ENCODE results near the gene USP20. TPM values are rescaled to one million over a fixed set of nuclear protein-coding genes. Genes with fewer than 3 reads are reported as not detected.

Gene USP20
- total and polyA plus RNA-seq, 7 donors, result 7.9 to 52.1 (median 19.4) TPM

- 91 to 92% methylated on average over 14 of the region's 14 CpGs for WGBS, 2 donors
- TF ChIP-seq POLR2A (IDR thresholded peaks at IDR 0.05), result no peak
- no peak for TF ChIP-seq POLR2AphosphoS5 (IDR thresholded peaks at IDR 0.05)
- no peak for TF ChIP-seq EP300 (IDR thresholded peaks at IDR 0.05)
- TF ChIP-seq CTCF (IDR thresholded peaks at IDR 0.05), result no peak
- DNase-seq, result no peak
- intact Hi-C loops (cut with DNase I), result no loop called here
- H3K9me3 ChIP-seq, result no peaks in the 10 kb centered on the region
- H3K27ac ChIP-seq, result no peak overlapping the region
- H3K27me3 ChIP-seq, result no peaks in the 10 kb centered on the region
- no peak overlapping the region for H3K4me3 ChIP-seq
- H3K4me1 ChIP-seq, result no peaks in the 10 kb centered on the region
- peaks cover 20 to 92% (median 34%) of the 10 kb centered on the region in 4 donors for H3K36me3 ChIP-seq
Observed at GRCh38 chr9:129816501-129817435, 18.5 kb upstream of the USP20 start.

GRCh38 chr9:129822898-129823541 lies 12.2 kb upstream of the USP20 start:
- TF ChIP-seq POLR2AphosphoS5 (IDR thresholded peaks at IDR 0.05) (no peak), EP300 (IDR thresholded peaks at IDR 0.05) (no peak), POLR2A (IDR thresholded peaks at IDR 0.05) (no peak), CTCF (IDR thresholded peaks at IDR 0.05) (no peak)
- Histone ChIP-seq H3K9me3 (no peaks in the 10 kb centered on the region), H3K27ac (peak overlapping the region; percentile 80 to 82 (median 82)), H3K4me1 (peaks cover 0 to 10% (median 9%) of the 10 kb centered on the region in 4 donors), H3K4me3 (peak overlapping the region; percentile 73 to 90 (median 86)), H3K36me3 (peaks cover 20 to 58% (median 25%) of the 10 kb centered on the region in 4 donors), H3K27me3 (no peaks in the 10 kb centered on the region)
- 19 to 20% methylated on average over 26 of the region's 26 CpGs for WGBS, 2 donors
- intact Hi-C loops (cut with DNase I), result no loop called here
- no peak for DNase-seq

- no peak for DNase-seq
- Histone ChIP-seq H3K27ac (peak overlapping the region; percentile 80 to 82 (median 82)), H3K4me1 (peaks cover 0 to 10% (median 9%) of the 10 kb centered on the region in 4 donors), H3K36me3 (peaks cover 15 to 58% (median 25%) of the 10 kb centered on the region in 4 donors), H3K27me3 (no peaks in the 10 kb centered on the region), H3K4me3 (peak overlapping the region; percentile 73 to 90 (median 86)), H3K9me3 (no peaks in the 10 kb centered on the region)
- TF ChIP-seq CTCF (IDR thresholded peaks at IDR 0.05), result no peak
- TF ChIP-seq POLR2AphosphoS5 (IDR thresholded peaks at IDR 0.05), result no peak
- TF ChIP-seq EP300 (IDR thresholded peaks at IDR 0.05), result no peak
- TF ChIP-seq POLR2A (IDR thresholded peaks at IDR 0.05), result no peak
- intact Hi-C loops (cut with DNase I), result no loop called here
- 2% methylated on average over 15 of the region's 15 CpGs for WGBS, 2 donors
Observed at GRCh38 chr9:129823542-129823934, 11.7 kb upstream of the USP20 start.

- peak within 1 kb of the TSS; percentile 80 to 82 (median 82) for H3K27ac ChIP-seq
- intact Hi-C loops (cut with DNase I), result no loop called here
Observed at GRCh38 chr9:129823935-129824601, 11.2 kb upstream of the USP20 start, which contains the start of gene TOR1A. TOR1A (minus strand) TSS chr9:129824136; CDS start chr9:129824085, 51 bp downstream.

More at GRCh38 chr9:129823935-129824601, 11.2 kb upstream of the USP20 start, which contains the start of gene TOR1A:
- no peaks in the 10 kb centered on the region for H3K9me3 ChIP-seq
- peak in 1 of 4 donors; percentile 36 for TF ChIP-seq EP300 (IDR thresholded peaks at IDR 0.05)
- TF ChIP-seq POLR2A (IDR thresholded peaks at IDR 0.05), result no peak
- TF ChIP-seq CTCF (IDR thresholded peaks at IDR 0.05), result no peak
- TF ChIP-seq POLR2AphosphoS5 (IDR thresholded peaks at IDR 0.05), result peak in 3 of 4 donors; percentile 65 to 82 (median 77)
- peak; percentile 98 for DNase-seq
- peak within 1 kb of the TSS; percentile 73 to 90 (median 86) for H3K4me3 ChIP-seq
- H3K27me3 ChIP-seq, result no peaks in the 10 kb centered on the region
- peaks cover 0 to 10% (median 9%) of the 10 kb centered on the region in 4 donors for H3K4me1 ChIP-seq
- 3 to 4% methylated on average over 47 of the region's 47 CpGs for WGBS, 2 donors
- H3K36me3 ChIP-seq, result peaks cover 19 to 58% (median 30%) of the 10 kb centered on the region in 4 donors
